Astrocyte (in vitro differentiated cells and primary cell): ENCODE data around the gene EXD2.

ENCODE experiments used
- CTCF ChIP-seq: IDR thresholded peaks from 2 replicates; pipeline ENCODE4 v1.5.1; 2011; ENCODE audit warnings: low read depth, mild to moderate bottlenecking, inconsistent platforms, low read length, moderate library complexity; ENCODE audit not compliant: insufficient read depth
- EZH2 ChIP-seq: IDR thresholded peaks from 2 replicates; pipeline ENCODE4 v1.6.1; 2012; ENCODE audit warnings: mild to moderate bottlenecking, low read length, inconsistent platforms; ENCODE audit not compliant: insufficient read depth

- no peak for TF ChIP-seq CTCF
- no peak for TF ChIP-seq EZH2
These were observed 38.0 kb upstream of the EXD2 start for GRCh38 chr14:69153152-69153872.
